Putamen (tissue), 1 donor: ENCODE data around the gene TEP1.
A peak's percentile ranks its signal among the peaks of the same experiment; 100 is the strongest.
"Not testable (repeated sequence)": the region's sequence is repeated elsewhere in the genome, so short reads cannot be mapped to it uniquely, and the experiment has no call there.

Source experiments
- DNase-seq: peaks from one replicate; pipeline ENCODE4 v3.0.0-alpha.2; 2016; ENCODE audit warnings: low spot score

TEP1 gene

DNA sequence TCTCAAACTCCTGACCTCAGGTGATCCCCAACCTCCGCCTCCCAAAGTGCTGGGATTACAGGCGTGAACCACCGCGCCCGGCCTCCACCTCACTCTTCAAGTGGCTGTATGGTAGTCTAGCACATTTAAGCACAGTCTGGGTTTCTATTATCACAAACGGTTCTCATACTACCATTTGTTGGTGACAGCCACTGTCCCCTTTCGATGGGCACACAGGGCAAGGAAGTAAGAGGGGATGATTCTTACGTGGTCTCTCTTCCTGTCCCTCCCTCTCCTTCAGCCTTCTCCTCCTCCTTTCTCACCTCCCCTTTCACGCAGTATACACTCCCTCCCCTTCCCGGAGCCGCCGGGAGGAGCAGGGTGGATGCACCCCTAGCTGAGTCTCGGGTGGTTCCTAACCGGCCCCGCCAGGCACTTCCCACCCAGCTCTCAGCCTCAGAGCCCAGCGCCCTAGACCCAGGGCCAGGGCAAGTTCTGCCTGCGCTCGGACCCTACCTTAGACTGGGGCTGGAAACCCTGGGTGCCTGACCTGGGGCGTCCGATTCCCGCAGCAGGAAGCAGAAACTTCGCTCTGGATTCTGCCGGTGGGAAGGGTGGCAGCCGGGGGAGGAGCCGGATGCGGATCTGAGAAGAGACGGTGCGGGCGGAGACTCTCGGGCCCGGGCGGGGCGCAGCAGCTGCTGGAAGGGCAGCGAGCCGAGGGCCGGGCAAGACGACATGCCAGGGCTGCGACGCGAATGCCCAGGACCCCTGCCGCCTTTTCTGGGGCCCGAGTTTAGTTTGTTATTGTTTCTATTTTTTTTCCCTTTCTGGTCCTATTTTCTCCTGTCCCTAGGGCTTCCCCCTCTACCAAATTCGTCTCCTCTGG, at the start of gene TEP1:
Gene TEP1 (minus strand): TSS at position 626 of the 868 bp plus-strand sequence. CDS start 5,062 bp downstream, outside the sequence.
- peak; percentile 79 for DNase-seq

DNA sequence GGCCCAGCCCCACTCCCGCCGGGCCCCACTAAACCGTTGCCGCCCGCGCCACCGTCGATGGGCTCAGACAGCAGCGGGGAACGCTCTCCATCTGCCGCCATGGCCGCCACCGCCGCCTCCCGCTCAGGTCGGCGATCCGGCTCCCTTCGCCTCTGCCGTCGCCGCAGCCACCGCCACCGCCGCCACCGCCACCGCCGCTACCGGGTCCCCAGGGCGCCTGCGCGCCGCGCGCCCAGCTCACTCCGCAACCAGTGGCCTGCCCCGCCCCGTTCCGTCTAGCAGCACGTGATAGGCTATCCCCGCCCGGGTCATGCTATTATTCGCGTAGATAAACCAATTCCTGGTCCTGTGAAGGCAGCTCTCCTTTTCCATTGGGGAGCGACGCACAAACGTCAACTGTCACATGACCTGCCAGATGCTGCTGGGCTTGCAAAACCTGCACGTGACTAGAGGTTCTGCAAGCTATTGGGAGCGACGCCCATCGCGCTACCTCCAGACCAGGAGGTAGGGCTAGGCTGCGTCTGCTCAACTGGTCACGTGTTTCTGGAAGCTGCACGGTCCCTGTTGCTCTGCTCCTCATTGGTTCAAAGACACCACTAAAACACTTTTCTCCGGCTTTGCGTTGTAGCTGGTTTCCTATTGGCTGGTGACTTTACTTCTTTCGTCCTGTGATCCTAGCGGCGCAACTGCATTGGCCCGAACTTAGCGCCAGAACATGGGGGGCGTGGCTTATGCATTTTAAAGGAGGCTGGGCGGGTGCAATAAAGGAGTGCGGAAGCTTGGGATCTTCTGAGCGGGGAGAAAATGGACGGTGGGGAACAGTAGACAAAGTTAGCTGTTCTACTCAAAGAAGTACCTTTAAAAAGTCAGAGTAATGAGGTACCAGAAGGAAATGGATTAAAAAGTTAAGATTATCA, 48.2 kb upstream of the TEP1 start, which contains the start of gene PIP4P1:
Gene PIP4P1 (minus strand): TSS at position 210 of the 917 bp plus-strand sequence. CDS start 109 bp downstream, at position 101.
- DNase-seq: peak; percentile 100

DNA sequence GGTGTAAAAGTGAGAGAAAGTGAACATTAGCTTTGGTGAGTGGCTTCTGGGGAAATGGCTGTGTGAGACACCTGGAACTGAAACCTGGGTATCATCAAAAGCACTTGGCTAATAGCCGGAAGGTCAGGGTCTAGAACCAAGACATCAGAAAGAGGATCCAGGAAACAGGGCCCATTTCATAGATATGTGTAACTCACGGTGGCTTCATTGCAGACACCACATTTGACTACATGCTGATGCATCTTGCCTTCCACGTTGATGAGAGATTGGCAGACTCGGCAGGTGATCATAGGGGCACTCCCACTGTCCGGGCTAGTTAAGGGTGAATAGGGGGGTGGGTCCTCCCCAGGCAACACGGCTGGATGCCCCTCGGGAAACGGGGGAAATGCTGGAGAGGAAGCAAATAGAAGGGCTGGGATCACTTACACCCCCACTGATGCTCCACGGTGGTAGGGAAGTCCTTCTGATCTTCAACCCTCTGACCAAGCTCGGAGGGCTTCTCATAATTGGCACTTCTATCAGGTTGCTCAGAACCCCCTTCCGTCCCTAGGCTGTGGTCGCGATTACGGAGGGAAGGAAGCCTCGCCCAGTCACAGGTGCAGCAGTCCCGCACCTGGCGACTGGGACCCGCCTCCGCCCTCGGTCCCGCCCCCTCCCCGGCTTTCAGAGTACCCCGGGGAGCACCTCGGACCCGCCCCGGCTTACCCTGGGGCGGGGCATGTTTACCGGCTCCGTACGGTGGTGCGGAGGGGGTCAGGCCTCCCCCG, 47.3 kb upstream of the TEP1 start:
- no peak for DNase-seq

DNA sequence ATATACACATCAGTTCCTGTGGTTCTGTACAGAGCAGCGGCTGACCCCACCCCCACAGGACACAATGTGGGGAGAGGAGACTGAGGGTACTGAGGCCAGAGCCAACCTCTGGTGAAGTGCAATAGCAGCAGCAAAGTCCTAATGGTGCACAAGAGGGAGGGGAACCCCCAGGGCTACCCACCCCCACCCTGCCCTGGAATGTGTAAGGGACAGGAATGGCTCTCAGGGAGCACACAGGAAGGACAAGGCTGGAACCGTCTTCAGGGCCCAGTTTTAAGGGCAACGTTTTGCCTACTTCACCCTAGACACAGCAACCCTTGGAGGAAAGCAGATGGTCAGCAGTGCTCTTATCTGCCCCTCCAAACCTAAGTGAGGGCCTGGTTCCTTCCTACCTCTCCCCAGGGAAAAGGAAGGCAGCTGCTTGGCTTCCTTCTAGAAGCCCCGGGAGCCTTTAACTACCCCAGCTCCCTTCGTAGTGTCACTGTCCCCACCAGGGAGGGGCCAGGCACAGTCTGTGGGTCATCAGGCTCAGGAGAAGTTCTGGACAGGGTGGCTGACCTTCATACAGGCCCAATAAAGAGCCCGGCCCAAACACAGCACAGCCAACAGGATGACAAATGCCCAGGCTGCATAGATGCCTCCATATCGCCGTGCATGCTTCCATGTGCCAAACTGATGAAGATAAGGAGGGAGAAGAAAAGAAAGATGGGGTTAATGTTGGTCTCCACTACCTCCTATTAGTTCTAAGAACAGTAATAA, 44.9 kb upstream of the TEP1 start:
- DNase-seq: no peak

DNA sequence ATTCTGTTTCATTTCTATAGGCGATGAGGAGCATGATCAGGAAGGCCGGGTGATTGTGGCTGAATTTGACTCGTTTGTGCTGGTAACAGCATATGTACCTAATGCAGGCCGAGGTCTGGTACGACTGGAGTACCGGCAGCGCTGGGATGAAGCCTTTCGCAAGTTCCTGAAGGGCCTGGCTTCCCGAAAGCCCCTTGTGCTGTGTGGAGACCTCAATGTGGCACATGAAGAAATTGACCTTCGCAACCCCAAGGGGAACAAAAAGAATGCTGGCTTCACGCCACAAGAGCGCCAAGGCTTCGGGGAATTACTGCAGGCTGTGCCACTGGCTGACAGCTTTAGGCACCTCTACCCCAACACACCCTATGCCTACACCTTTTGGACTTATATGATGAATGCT, 43.7 kb upstream of the TEP1 start:
- DNase-seq: no peak

DNA sequence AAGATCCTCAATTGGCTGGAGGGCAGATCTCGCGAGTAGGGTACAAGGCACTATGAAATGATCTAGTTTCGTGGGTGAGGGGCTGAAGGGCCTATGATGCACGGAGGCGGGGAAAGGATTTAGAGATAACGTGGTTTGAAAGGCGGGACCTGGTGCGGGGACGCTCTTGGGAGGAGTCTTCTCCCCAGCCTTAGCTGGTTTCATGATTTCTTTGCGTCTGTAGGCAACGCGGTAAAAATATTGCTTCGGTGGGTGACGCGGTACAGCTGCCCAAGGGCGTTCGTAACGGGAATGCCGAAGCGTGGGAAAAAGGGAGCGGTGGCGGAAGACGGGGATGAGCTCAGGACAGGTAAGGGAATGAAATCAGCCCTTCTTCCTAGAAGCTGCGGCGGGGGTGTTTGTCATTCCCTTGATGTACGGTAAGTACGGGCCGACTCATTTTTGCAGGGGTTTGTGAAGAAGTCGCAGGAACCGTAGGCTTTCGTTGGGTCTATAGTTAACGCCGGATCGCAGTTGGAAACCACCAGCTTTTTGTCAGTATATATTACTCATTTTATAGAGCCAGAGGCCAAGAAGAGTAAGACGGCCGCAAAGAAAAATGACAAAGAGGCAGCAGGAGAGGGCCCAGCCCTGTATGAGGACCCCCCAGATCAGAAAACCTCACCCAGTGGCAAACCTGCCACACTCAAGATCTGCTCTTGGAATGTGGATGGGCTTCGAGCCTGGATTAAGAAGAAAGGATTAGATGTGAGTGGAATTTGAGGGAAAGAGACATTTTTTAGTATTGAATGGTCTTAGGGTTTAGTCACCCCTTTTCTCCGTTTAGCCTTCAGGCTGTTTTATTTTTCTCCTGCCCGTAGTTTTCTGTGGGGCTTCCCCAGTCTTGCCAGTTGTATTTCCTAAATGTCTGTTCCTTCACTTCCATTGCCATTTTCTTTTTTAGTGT, 42.3 kb upstream of the TEP1 start:
- no peak for DNase-seq

DNA sequence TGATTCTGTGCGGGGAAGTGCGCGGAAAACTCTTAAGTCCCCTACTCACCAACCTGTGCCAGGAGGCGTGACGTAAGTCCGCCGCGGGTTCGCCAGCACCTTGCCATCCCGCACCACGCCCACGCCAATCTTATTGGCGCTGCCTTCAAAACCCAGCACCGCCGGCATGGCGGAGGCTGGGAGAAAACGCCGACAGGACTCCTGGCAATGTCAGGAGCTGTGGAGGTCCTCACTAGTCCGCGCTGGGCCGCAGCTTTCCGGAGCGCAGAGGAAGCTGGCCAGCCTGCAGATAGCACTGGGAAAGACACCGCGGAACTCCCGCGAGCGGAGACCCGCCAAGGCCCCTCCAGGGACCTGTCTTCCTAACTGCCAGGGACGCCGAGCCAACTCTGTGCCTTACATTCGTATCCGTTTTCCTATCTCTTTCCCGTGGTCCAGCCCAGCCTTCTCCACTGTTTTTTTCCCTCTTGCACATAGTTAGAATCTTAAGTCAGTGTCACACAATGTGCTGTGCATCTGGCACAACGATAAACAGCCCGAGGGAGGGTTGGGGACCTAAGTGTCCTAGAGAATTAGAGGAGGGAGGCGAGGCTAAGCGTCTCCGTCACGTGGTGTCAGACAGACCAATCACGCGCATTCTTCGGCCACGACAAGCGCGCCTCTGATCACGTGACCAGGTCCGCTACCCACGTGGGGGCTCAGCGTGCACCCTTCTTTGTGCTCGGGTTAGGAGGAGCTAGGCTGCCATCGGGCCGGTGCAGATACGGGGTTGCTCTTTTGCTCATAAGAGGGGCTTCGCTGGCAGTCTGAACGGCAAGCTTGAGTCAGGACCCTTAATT, 41.4 kb upstream of the TEP1 start, which contains the start of the genes APEX1 and OSGEP:
Gene APEX1 (plus strand): TSS at position 711 of the 839 bp plus-strand sequence. CDS start 420 bp downstream, outside the sequence.
Gene OSGEP (minus strand): TSS at position 297 of the 839 bp plus-strand sequence. CDS start 129 bp downstream, at position 168.
- DNase-seq: peak; percentile 99

DNA sequence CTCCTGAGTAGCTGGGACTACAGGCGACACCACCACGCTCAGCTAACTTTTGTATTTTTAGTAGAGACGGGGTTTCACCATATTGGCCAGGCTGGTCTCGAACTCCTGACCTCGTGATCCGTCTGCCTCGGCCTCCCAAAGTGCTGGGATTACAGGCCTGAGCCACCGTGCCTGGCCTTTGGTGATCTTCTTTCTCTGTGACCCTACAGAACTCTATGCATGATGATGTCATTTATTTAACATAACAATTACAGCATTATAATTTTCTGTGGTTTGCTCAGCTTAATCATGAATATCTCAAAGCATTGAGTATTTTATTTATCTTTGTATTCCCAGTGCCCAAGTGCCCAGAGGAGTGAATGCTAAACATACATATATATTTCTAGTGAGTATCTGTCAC, 39.5 kb upstream of the TEP1 start:
- DNase-seq: not testable (repeated sequence)

DNA sequence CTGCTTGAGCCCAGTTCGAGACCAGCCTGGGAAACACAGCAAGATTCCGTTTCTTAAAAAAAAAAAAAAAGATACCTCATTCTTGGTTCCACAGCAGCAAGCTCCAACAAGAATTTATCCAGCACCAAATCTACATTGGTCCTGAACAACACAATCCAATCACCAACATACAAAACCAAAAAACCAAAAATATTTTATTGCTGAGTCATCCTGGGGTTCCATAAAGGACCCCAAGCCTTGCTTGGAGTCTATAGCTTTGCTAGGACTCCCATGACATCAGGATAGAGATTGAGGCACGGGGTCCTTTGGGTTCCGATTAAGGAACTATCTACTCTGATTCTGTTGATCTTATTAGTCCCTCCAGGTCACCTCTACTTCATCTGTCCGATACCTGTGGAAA, 33.6 kb upstream of the TEP1 start:
- DNase-seq: no peak

DNA sequence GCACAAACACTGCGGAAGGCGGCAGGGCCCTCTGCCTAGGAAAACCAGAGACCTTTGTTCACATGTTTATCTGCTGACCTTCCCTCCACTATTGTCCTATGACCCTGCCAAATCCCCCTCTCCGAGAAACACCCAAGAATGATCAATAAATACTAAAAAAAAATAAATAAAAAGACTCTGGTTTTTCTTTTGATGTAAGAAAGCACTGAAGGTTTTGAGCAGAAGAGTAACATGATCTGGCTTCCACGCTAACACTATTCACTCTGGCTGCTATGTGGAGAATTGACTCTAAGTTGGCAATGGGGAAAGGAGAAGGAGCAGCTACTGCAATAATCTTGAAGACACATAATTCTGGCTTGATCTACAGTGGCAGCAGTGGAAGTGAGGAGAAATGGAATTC, 30.3 kb upstream of the TEP1 start:
- not testable (repeated sequence) for DNase-seq

DNA sequence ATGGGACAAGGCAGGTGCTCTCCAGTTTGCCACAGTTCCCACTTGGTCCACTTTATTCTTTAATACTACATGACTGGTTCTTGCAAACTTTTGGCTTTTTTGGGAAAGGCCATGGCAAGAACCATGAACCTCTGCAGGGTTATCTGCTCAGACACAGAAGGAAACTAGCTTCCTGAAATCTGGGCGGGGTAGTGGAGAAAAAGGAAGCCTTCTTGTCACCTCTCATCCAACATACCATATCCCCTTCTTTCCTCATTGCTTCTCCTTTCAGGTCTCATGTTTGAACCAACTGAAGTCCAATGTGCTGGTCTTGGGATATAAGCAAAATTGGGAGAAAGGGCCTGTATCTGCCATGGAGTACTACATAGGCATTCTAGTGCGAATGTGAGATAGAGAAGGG, 28.2 kb upstream of the TEP1 start:
- DNase-seq: no peak

DNA sequence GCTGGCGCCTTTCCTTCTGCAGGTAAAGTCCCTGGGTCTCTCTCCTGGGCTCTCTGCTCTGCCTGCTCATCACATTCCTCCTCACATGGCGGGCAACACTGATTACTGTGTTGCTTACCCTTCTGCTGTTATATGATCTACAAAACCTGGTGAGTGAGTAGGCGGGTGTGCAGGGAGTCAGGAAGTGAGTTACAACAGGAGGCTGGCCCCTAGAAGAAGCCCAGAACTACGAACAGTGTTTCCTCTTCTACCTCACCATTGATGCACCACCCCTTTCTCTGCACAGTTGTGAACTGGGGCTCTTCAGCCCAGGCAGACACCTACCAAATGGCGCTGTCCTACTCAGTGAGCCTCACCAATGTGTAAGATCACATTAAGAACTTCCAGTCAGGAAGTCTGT, 27.6 kb upstream of the TEP1 start:
- DNase-seq: no peak

DNA sequence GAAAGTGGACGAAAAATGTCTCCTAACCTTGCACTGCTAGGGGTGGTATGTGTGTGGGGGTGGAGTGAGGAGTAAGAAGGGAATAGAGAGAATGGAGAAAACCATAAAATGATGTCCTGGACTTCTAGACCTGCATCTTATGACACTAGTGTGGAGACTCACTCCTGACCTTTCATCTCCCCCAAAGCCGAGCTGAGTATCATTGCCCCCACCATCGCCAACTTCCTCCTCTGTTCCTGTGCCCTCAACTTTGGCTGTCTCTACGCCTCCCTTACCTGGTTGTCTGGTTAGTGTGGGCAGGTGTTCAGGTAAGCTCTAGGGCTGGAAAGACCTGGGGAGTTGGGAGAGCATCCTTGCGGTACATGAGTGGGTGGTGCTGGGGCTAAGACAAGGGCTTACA, 27.2 kb upstream of the TEP1 start:
- DNase-seq: no peak

DNA sequence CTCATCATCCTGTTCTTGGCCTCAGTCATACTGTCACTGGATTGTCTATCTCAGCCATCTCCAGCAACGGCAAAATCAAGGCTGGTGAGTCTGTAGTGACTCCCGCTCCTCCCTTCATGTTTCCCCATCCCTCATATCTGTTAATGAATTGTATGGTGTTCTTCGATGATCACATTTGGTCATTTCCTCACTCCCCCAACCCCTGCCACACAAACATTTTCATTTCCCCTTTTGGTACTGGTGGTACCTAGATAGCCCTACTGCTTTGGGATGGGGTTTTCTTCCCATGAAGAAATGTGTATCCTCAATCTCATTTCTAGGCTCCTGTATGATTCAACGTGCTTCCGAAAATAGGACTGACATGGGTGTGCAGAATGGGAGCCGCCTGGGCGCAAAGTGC, 25.4 kb upstream of the TEP1 start:
- no peak for DNase-seq

DNA sequence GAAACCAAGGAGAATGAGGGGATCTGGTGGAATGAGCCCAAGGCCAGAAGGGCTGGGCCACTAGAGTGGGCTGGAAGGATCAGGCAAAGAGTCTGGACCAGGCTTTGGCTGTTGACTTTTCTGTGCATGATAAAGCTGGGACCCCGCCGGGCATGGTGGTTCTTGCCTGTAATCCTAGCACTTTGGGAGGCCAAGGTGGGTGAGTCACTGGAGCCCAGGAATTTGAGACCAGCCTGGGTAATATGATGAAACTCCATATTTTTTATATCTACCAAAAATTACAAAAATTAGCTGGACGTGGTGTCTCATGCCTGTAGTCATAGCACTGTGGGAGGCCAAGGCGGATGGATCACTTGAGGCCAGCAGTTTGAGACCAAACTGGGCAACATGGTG, 23.1 kb upstream of the TEP1 start:
- no peak for DNase-seq

DNA sequence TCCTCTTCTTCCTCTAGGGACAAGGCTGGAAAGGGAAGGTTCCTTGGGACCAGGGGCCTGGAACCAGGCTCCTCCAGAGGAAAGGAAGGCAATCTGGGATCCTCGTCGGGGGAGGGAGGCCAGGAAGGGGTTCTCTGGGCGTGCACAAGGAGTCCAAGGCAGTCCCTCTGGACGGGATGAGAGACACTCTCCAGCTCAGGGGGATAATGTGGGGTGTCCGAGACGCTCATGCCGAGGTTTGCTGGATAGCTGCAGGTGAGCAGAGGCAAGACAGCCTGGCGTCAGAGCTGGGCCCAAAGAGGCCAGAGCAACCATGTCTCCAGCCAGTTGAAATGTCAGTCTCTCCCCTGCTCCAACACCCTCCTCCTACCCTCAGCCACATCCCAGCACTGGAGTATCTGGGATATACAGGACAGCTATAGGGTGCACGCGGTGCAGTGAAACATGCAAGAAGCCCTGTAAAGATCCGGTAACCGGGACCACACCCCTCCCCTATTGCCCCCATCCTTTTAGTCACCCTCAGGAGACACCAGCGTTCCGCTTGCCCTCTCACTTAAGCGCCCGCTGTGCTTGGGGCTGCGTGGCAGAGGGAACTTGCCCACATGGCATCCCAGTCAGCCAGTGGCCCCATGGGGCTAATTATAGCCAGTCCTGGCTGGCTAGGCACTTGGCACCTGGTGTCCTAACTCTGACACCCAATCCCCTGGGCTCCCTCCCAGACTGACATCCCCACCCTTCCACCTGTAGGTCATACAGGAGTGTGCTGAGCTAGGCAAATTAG, 22.5 kb upstream of the TEP1 start, which contains the start of gene KLHL33:
Gene KLHL33 (minus strand): TSS at position 585 of the 781 bp plus-strand sequence. CDS start 355 bp downstream, at position 230.
- no peak for DNase-seq

DNA sequence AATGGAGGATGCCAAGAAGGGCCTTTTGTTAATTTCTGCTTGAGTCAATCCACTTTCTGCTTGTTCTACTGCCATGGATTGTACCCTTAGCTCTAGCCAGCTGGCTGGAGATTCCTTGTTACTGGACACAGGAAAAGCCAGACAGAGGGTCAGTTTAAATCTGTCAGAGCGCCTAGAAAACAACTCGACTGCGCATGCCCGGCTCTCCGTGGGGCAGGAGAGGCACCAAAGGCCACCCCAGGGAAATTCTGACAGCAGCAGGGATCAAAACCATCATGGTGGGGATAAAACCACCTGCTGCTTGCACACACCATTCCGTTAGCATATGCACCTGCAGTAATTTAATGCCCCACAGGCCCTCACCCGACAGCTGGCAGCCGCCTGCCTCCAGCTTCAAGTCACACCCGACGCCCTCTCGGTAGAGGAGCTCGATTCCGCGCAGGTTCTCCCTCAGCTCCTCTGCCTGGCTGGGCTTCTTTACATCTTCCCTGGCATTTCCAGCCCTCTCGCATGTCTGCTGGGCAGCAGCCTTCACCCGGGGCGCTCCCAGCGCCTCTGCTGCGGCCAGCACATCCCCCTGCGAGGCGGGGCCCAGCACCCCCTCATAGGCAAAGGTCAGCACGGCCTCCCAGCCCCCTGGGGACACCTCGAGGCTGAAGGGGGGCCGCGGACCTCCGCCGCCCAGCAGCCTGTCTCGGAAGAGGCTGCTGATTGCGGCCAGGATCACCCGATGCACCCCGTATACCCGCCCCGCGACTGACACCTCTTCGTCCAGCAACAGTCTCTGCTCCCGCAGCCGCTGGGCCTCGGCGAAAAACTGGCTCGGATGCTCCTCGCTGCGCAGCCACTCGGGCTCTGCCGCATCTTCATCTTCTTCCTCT, 21.6 kb upstream of the TEP1 start:
- DNase-seq: peak; percentile 83
